Smooth muscle cell (in vitro differentiated cells): Measurements from ENCODE around the gene DHRS12. TPM values are rescaled to one million over a fixed set of nuclear protein-coding genes. Genes with fewer than 3 reads are reported as not detected.

ENCODE experiments used
- DNase-seq: peaks from one replicate; lab custom pipeline; 2025; ENCODE audit not compliant: unreplicated experiment; lab: John Stamatoyannopoulos, UW
- H2AFZ ChIP-seq: fragments of 200-600 bp; sonication (generic); 2 replicates; pipeline ENCODE4 v1.6.0; 2016; ENCODE audit warnings: antibody characterized with exemption, low read depth, mild to moderate bottlenecking
- H3F3A ChIP-seq: fragments of 200-600 bp; sonication (generic); 2 replicates; pipeline ENCODE4 v1.6.0; 2017; ENCODE audit warnings: antibody characterized with exemption, low read depth
- H3K27ac ChIP-seq: fragments of 200-600 bp; sonication (generic); 2 replicates; pipeline ENCODE4 v1.5.1; 2016; ENCODE audit warnings: low read depth, mild to moderate bottlenecking
- H3K27me3 ChIP-seq: fragments of 200-600 bp; sonication (generic); 2 replicates; pipeline ENCODE4 v1.6.1; 2016; ENCODE audit warnings: low read depth, mild to moderate bottlenecking
- H3K36me3 ChIP-seq: fragments of 200-600 bp; sonication (generic); 2 replicates; pipeline ENCODE4 v1.5.1; 2016; ENCODE audit warnings: low read depth
- H3K4me1 ChIP-seq: fragments of 200-600 bp; sonication (generic); 2 replicates; pipeline ENCODE4 v1.5.1; 2016; ENCODE audit warnings: low read depth
- H3K4me2 ChIP-seq: fragments of 200-600 bp; sonication (generic); 2 replicates; pipeline ENCODE4 v1.6.0; 2016; ENCODE audit warnings: mild to moderate bottlenecking
- H3K4me3 ChIP-seq: fragments of 200-600 bp; sonication (generic); 2 replicates; pipeline ENCODE4 v1.5.1; 2016; ENCODE audit warnings: mild to moderate bottlenecking
- H3K79me2 ChIP-seq: fragments of 200-600 bp; sonication (generic); 2 replicates; pipeline ENCODE4 v1.6.0; 2016; ENCODE audit warnings: low read depth, mild to moderate bottlenecking
- H3K9ac ChIP-seq: fragments of 200-600 bp; sonication (generic); 2 replicates; pipeline ENCODE4 v1.6.0; 2016; ENCODE audit warnings: low read depth
- H3K9me3 ChIP-seq: fragments of 200-600 bp; sonication (generic); replicated peaks from 2 replicates; pipeline ENCODE4 v1.5.1; 2016; ENCODE audit warnings: low read depth
- H4K20me1 ChIP-seq: fragments of 200-600 bp; sonication (generic); 2 replicates; pipeline ENCODE4 v1.6.0; 2016; ENCODE audit warnings: low read depth
- CTCF ChIP-seq: fragments of 200-600 bp; sonication (generic); IDR thresholded peaks from 2 replicates; pipeline ENCODE4 v1.5.1; 2017; ENCODE audit warnings: borderline replicate concordance, mild to moderate bottlenecking, antibody characterized with exemption; ENCODE audit not compliant: insufficient read depth, poor library complexity, severe bottlenecking
- WGBS: methylation state at CpG from one replicate; pipeline ENCODE4 v1.1.7; 2016; ENCODE audit warnings: low lambda C conversion rate; 5-methylcytosine and 5-hydroxymethylcytosine counted together
- polyA plus RNA-seq: library from polyadenylated mRNA; unstranded; fragments of >200 nt; fragmentation: Nextera tagmentation; extraction: Ambion mirVana; gene quantifications from 2 replicates; pipeline ENCODE4 v1.2.1, GENCODE V29; 2016
- total RNA-seq: library from RNA; depleted of rRNA; stranded (reverse); fragments of >200 nt; gene quantifications from 2 replicates; pipeline ENCODE4 v1.2.3, GENCODE V29; 2014

Gene DHRS12
- total and polyA plus RNA-seq, 2 experiments from 2014 or later, result 5.7 to 9.9 TPM

GRCh38 chr13:51733374-51734298, 70.3 kb downstream of the DHRS12 start:
- no peaks in the 10 kb centered on the region for H3K27me3 ChIP-seq
- H3K4me2 ChIP-seq, result peak overlapping the region; percentile 42
- peak overlapping the region; percentile 58 for H3K27ac ChIP-seq
- H3F3A ChIP-seq, result peaks cover 27% of the 10 kb centered on the region
- DNase-seq, result no peak
- no peak overlapping the region for H2AFZ ChIP-seq
- no peaks in the 10 kb centered on the region for H3K79me2 ChIP-seq
- WGBS, result 74% methylated on average over 3 of the region's 3 CpGs
- no peak overlapping the region for H3K4me3 ChIP-seq
- peaks cover 30% of the 10 kb centered on the region for H3K4me1 ChIP-seq
- no peak overlapping the region for H3K9ac ChIP-seq
- no peaks in the 10 kb centered on the region for H3K9me3 ChIP-seq
- no peaks in the 10 kb centered on the region for H4K20me1 ChIP-seq
- TF ChIP-seq CTCF, result no peak
- no peaks in the 10 kb centered on the region for H3K36me3 ChIP-seq

- H2AFZ ChIP-seq, result no peak overlapping the region
- H3K79me2 ChIP-seq, result no peaks in the 10 kb centered on the region
- H3K4me1 ChIP-seq, result peaks cover 34% of the 10 kb centered on the region
- no peak for DNase-seq
- no peaks in the 10 kb centered on the region for H3K9me3 ChIP-seq
- H3K4me3 ChIP-seq, result no peak overlapping the region
- H3K27me3 ChIP-seq, result no peaks in the 10 kb centered on the region
- H3F3A ChIP-seq, result peaks cover 36% of the 10 kb centered on the region
- H3K4me2 ChIP-seq, result peak overlapping the region; percentile 88
- H3K36me3 ChIP-seq, result no peaks in the 10 kb centered on the region
- WGBS, result 47% methylated on average over 4 of the region's 4 CpGs
- H4K20me1 ChIP-seq, result no peaks in the 10 kb centered on the region
- TF ChIP-seq CTCF, result peak; percentile 47
- H3K27ac ChIP-seq, result peak overlapping the region; percentile 100
- peak overlapping the region; percentile 95 for H3K9ac ChIP-seq
Observed at GRCh38 chr13:51731759-51732158, 72.2 kb downstream of the DHRS12 start.

GRCh38 chr13:51730927-51731326, 73.0 kb downstream of the DHRS12 start:
- Histone ChIP-seq H3K9ac (peak overlapping the region; percentile 95), H3F3A (peaks cover 42% of the 10 kb centered on the region), H2AFZ (no peak overlapping the region), H3K79me2 (no peaks in the 10 kb centered on the region), H3K4me1 (peaks cover 34% of the 10 kb centered on the region), H3K9me3 (no peaks in the 10 kb centered on the region), H3K36me3 (no peaks in the 10 kb centered on the region), H4K20me1 (no peaks in the 10 kb centered on the region), H3K4me2 (peak overlapping the region; percentile 88), H3K27me3 (no peaks in the 10 kb centered on the region), H3K4me3 (no peak overlapping the region), H3K27ac (peak overlapping the region; percentile 100)
- no peak for DNase-seq
- WGBS, result 88% methylated on average over 1 of the region's 1 CpG
- TF ChIP-seq CTCF, result no peak
